IPS DF 4.7 (cell line): ENCODE results near the gene OGFR.

Source experiments
- DNase-seq: peaks from one replicate; pipeline ENCODE4 v3.0.0-alpha.2; 2013; ENCODE audit warnings: low spot score; ENCODE audit errors: extremely low read depth

Gene OGFR, protein sequence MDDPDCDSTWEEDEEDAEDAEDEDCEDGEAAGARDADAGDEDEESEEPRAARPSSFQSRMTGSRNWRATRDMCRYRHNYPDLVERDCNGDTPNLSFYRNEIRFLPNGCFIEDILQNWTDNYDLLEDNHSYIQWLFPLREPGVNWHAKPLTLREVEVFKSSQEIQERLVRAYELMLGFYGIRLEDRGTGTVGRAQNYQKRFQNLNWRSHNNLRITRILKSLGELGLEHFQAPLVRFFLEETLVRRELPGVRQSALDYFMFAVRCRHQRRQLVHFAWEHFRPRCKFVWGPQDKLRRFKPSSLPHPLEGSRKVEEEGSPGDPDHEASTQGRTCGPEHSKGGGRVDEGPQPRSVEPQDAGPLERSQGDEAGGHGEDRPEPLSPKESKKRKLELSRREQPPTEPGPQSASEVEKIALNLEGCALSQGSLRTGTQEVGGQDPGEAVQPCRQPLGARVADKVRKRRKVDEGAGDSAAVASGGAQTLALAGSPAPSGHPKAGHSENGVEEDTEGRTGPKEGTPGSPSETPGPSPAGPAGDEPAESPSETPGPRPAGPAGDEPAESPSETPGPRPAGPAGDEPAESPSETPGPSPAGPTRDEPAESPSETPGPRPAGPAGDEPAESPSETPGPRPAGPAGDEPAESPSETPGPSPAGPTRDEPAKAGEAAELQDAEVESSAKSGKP

DNA sequence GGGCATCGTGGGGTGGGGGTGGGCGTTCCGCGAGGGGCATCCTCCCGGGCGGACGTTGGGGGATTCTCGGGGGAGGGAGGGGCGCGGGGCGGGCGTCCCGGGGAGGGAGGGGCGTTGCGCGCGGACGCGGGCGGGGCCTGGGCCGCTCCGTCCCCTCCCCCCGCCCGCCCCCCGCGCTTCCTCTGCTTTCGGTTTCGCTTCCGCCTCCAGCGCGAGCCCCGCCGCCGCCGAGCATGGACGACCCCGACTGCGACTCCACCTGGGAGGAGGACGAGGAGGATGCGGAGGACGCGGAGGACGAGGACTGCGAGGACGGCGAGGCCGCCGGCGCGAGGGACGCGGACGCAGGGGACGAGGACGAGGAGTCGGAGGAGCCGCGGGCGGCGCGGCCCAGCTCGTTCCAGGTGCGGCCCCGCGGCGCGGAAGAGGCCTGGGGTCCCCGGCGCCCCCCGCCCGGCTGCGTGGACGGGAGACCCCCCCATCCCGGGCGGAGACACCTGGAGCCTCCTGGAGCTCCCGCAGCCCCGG, at the start of gene OGFR:
Gene OGFR (plus strand): TSS at position 209 of the 528 bp plus-strand sequence. CDS start 25 bp downstream, at position 234.
- DNase-seq = no peak

DNA sequence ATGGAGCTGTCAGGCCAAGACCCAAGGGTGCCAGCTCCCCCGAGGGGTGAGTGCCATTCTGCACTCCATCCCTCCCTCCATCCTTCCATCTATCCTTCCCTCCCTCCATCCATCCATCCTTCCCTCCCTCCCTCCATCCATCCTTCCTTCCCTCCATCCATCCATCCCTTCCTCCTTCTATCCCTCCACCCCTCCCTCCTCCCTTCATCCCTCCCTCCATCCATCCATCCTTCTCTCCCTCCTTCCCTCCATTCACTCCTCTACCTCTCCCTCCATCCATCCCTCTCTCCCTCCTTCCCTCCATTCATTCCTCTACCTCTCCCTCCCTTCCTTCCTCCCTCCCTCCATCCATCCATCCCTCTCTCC, 49.7 kb upstream of the OGFR start:
- DNase-seq = no peak

DNA sequence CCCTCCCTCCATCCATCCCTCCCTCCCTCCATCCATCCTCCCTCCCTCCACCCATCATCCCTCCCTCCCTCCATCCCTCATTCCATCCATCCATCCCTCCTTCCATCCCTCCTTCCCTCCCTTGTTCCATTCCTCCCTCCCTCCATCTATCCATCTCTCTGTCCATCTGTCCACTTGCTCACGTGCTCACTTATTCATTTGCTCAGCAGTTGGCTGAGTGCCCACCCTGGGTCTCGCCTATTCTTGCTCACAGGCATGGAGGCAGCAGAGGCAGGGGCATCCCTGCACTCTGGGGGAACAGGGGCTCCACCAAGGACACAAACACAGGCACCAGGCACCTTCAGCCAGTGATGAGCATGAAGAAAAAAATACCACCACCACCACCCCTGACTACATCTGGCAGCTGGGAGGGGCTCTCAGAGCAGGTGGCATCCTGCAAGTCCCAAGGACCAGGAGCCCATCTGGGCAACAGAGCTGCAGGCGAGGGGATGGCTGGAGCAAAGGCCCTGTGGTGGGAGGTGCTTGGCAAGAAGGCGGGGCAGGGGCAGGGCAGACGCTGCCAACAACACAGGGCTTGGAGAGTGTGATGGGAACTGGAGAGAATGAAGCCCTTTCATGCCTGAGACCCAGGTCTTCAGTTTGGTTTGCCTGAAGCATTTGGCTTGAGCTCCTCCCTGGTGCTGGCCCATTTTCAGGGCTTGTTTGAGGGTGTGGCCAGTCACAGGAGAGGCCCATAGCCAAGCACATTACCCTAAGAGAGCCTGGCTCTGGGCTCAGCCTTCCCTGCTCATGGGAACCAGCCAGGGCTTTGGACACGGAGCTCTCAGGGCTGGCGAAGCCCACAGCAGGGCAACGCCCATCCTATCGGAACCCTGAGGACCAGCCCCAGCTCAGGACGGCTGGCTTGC, 48.6 kb upstream of the OGFR start:
- DNase-seq = no peak

DNA sequence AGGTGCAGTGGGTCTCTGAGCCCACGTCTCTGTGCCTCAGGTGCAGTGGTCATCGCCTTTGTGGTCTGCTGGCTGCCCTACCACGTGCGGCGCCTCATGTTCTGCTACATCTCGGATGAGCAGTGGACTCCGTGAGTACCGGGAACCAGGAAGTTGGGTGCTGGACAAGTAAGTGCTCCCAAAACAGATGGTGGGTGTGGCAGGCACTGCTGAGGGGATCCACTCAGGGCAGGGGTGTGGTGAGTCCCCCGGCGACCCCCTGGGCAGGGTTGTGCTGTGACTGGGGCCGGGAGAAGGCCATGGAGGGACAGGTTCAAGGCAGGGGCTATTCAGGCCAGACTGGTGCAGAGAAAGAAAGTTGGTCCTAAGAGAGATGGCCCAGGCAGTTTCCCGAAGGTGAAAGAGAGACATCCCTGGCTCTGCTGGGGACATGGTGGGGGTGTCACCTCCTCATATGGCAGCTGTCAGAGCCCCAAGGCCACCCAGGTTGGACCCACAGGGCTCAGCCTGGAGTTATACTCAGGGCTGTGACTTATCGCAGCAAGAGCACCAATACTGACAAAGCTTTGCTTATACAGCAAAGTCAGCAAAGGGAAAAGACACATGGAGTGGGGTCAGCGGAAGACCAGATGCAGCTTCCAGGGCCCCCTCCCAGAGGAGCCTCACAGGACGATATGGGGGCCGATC, 46.3 kb upstream of the OGFR start:
- DNase-seq = no peak

DNA sequence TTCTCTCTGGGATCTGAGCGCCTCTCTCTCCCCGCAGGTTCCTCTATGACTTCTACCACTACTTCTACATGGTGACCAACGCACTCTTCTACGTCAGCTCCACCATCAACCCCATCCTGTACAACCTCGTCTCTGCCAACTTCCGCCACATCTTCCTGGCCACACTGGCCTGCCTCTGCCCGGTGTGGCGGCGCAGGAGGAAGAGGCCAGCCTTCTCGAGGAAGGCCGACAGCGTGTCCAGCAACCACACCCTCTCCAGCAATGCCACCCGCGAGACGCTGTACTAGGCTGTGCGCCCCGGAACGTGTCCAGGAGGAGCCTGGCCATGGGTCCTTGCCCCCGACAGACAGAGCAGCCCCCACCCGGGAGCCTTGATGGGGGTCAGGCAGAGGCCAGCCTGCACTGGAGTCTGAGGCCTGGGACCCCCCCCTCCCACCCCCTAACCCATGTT, 44.6 kb upstream of the OGFR start:
- DNase-seq = no peak

DNA sequence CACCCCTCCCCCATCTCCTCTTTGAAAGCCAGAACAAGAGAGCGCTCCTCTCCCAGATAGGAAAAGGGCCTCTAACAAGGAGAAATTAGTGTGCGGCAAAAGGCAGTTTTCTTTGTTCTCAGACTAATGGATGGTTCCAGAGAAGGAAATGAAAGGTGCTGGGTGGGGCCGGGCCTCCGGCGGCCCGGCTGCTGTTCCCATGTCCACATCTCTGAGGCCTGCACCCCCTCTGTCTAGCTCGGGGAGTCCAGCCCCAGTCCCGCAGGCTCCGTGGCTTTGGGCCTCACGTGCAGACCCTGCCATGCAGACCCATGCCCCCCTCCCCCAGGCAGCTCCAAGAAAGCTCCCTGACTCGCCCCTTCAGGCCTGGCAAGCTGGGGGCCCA, 44.2 kb upstream of the OGFR start:
- DNase-seq = no peak

DNA sequence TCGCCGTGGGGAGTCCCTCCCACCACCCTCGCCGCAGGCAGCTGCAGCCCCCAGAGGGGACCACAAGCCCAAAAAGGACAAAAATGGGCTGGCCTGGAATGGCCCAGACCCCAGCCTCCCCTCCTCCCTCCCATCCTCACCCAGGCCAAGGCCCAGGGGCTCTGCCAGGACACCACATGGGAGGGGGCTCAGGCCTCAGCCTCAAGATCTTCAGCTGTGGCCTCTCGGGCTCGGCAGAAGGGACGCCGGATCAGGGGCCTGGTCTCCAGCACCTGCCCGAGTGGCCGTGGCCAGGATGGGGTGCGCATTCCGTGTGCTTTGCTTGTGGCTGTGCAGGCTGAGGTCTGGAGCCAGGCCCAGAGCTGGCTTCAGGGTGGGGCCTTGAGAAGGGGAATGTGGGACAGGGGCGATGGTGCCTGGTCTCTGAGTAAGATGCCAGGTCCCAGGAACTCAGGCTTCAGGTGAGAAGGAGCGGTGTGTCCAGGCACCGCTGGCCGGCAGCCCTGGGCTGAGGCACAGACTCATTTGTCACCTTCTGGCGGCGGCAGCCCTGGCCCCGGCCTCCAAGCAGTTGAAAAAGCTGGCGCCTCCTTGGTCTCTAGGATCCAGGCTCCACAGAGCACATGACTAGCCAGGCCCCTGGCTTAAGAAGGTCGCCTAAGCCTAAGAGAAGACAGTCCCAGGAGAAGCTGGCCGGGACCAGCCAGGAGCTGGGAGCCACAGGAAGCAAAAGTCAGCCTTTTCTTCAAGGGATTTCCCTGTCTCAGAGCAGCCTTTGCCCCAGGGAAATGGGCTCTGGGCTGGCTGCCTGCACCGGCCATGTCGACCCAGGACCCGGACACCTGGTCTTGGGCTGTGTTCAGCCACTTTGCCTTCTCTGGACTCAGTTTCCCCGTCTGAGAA, 43.5 kb upstream of the OGFR start:
- no peak for DNase-seq

DNA sequence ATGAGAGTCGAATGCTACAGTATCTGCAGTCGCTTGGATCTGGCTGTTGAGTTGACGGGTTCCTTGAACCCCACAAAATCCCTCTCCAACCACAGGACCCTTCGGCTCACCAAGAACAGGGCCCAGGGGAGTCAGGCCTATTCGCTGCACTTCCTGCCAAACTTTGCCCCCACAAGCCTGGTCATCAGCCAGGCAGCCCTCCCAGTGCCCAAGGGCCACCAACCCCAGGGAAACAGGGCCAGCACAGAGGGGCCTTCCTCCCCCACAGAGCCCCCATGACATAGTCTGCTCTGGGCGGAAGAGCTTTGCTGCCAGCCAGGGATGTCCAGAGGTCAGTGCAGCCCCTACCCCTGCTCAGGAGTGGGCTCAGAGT, 42.9 kb upstream of the OGFR start:
- DNase-seq = no peak

DNA sequence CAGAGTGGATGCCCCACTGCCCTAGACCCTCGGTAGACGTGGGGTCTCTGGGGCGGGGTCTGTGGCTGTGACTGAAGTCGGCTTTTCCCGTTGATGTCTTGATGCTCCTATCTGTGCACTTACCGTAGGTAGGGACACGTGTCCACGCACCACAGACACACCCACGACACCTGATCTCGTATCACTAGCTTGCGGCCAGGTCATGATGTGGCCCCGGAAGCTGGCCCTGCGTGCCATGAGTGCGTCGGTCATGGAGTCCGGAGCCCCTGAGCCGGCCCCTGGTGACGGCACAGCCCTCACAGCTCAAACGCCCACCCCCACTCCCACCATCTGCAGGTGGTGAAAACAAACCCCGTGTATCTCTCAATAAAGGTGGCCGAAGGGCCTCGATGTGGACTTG, 42.3 kb upstream of the OGFR start:
- no peak for DNase-seq

DNA sequence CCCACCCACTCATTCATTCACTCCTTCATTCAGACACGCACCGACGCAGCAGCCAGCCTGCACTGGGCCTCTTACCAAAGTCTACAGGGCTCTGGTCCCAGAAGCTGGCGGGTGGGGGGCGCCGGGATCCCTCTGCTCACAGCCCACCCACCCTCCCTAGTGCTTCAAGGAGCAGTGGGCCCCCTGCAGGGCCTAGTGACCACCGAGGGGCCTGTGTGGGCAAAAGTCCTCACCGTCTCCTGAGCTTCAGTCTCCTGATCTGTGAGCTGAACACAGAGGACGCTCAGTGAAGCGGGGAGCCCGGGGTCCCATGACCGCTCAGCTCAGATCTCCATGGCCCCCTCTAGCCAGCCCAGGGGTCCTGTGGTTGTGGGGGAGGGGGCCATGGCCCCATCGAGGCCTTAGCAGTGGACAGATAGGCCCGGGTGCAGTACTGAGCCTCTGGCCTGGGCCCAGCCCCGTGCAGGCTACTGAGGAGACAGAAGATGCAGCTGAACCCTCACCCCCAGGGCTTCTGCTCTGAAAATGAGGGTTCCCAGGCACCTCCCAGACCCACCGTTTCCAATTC, 41.8 kb upstream of the OGFR start:
- no peak for DNase-seq

DNA sequence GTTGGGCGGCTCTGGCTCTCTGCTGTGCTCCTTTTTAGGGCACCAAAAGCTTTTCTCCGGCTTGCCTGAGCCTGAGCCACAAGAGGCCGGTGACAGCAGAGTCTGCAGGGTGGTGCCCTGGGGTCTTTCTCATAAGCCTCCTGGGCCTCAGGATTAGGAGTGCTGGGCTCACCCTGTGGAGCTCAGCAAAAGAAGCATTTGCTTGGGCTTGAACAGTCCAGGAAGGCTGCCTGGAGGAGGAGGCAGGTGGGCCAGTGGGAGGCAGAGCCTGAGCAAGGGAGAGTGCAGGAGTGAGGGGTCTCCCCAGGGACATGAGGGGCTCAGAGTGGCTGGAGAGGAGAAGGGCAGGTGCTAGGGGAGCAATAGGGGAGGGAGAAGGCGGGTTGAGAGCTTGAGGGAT, 41.2 kb upstream of the OGFR start:
- no peak for DNase-seq

DNA sequence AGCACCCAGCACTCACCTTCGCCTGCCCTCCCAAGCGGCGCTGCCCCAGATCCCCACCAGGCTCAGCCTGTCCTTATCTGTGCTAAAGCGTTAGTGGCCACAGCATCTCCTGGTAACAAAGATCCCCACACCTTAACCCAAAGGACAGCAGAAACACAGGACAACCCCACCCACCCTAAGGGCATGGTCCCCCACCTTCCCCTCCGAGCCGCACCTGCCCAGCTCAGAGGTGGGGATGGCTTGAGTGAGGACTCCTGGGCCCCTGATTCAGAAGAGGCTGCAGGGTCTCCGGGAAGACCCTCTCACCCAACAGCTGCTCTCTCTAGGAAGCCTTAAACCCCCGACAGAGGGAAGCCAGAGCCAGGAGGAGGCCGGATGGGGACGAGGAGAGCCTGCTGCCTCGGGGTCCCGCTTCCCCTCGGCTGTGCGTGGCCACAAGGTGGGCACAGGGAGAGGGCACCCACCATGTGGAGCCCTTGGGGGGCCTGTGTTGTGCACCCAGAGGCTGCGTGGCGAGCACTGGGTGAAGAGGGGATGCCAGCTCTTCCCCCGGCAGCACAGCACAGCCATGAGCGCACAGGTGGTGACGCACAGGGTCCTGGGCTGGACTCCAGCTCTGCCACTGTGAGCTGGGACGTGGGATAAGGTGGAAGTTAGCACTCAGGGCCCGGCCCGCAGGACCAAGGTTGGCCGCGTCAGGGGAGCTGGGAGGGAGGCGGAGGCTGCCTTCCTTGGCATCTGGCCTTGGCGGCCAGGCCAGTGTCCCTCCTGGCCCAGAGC, 40.3 kb upstream of the OGFR start:
- DNase-seq = no peak

DNA sequence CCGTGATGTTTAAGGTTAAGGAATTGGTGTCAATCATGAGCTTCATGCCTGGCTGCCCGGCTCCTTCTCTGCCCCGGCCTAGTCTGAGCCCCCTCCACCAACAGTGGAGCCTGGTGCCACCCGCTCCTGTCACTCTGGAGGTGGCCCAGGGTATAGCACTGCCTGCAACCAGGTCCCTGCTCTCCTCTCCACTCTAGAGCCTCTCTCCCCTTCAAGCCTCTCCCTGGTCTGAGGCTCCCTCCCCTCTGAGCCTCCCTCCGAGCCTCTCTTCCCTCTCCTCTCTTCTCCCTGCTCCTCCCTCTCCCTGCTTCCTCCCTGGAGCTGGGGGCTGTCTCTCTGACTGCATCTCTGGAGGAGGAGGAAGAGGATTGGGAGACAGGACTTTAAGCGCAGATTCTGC, 39.6 kb upstream of the OGFR start:
- no peak for DNase-seq

DNA sequence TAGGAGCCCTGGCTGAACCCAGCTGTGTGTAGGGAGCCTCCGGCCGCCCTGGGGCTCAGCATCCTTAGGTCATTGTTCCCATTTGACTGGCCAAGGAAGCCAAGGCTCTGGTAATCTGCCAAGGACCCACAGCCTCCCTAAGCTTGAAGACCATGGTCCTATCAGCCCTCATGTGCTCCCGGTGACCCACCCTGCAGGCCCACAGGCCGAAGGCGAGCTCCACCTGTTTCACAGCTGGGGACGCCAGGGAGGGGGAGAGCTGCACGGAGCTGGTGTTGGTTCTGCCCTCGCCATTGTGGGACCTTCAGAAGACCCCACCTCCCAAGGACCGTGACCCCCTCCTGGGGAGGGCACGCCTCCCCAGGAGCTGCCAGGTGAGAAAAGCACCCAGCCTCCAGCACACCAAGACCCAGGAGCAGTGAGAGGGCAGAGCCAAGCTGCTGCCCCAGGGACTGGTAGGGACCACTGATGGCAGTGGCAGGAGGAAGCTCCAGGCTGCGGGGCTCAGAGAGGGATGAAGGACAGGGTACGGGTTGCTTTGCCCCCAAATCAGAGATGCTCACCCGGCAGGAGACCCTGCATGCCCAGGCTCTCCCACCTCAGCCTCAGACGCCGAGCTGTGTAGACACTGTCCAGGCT, 39.1 kb upstream of the OGFR start:
- no peak for DNase-seq

DNA sequence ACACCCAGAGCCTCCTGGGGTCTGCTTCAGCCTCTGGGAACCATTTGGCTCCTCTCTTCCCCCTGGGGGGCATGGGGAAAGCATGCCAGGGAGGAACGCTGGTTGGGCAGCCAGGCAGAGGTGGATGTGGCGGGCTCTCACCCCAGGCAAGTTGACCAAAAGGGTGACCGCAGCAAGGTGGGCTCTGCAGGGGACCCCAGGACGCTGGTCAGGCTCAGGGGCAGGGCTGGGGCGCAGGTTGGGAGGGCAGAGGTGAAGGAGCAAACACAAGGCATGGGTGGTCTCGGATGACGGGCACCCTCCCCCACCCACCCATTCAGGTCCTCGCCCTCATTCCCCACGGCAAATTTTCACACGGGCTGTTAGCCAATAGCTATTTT, 38.6 kb upstream of the OGFR start:
- DNase-seq = no peak

DNA sequence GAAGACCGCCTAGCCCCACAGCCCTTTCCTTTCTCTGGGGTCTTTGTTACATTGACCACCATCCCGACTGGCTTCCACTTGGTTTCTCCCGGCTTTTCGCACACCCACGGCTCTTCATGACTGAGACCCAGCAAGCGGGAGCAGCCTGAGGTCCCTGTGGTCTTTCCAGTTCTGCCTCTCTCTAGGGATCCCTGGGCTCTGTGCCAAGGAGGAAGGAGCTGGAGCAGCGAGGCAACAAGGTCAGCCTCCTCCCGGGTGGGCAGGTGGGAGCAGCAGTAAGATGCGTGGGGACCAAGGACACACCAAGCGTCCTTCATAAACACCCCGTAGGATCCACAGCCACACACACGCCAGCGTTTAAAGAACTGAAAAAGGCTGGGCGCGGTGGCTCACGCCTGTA, 37.9 kb upstream of the OGFR start:
- DNase-seq = no peak

DNA sequence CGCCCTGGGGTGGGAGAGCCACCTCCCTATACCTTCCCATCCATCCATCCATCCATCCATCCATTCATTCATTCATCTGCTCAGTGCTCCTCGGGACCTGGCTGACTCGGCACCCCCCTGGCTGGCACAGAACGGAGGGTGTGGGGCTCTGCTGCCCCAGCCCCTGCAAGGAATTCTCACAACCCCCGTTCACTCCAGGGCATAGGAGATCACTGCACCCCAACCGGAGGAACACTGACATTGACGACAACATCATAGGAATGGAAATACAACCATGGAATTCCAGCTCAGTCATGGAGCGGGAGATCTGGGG, 36.4 kb upstream of the OGFR start:
- DNase-seq = no peak

DNA sequence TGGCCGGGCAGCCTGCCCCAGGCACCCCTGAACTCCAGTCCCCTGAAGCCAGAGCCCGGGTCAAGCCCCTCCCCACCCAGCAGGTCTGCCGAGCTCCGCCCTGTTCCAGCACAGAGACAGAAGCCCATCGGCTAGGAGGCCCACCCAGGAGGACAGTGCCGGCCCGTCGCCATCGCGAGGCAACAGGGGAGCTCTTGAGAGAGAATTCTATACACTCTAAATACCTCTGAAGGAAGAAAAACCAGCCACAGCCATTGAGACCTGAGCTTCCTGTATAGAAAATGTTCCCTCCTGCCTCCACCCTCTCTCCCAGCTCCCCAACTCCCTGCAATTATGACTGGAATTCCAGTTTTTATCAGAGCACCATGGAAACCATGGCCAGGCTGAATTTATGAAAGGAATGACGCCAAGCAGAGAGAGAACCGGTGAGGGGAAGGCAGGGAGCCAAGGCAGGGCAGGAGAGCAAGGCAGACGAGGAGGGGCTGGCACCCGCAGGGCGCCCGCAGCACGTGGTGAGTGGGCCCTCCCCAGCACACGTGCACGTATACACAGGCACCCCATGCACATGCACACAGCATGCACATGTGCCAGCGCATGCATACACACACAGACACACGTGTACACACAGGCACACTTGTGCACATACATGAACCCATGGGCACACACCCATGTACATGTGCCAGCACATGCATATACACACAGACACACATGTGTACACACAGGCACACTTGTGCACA, 35.9 kb upstream of the OGFR start:
- no peak for DNase-seq
